K562 (cell line): ENCODE data around the gene IL4I1. TPM values are rescaled to one million over a fixed set of nuclear protein-coding genes. Genes with fewer than 3 reads are reported as not detected.
A peak's percentile ranks its signal among the peaks of the same experiment; 100 is the strongest.

Experiments
- ARNT ChIP-seq, 2 experiments: fragments of 450-650 bp; IDR thresholded peaks; 2 replicates each; pipeline ENCODE4 v1.6.1; 2016; ENCODE audit warnings: mild to moderate bottlenecking in 1 of 2
- BRCA1 ChIP-seq, 2 experiments: fragments of 450-650 bp in 1 of 2; sonication (generic) in 1 of 2; formaldehyde crosslinking in 1 of 2; IDR thresholded peaks; 2 replicates each; pipeline versions ENCODE4 v1.5.0 to v1.6.1; 2017 to 2020; ENCODE audit warnings: mild to moderate bottlenecking in 1 of 2, missing genetic modification reagents in 1 of 2
- EP400 ChIP-seq: fragments of 450-650 bp; IDR thresholded peaks from 2 replicates; pipeline ENCODE4 v1.6.1; 2017; ENCODE audit warnings: antibody characterized with exemption, mild to moderate bottlenecking, moderate library complexity
- FOXK2 ChIP-seq, 2 experiments: fragments of 450-650 bp; IDR thresholded peaks in 1 of 2; conservative IDR thresholded peaks in 1 of 2; 2 replicates each; pipeline ENCODE4 v1.6.1; 2016; ENCODE audit warnings: low read depth in 2 of 2, mild to moderate bottlenecking in 1 of 2
- GABPA ChIP-seq: fragments of 200-800 bp; sonication (Bioruptor generic); conservative IDR thresholded peaks from 2 replicates; pipeline ENCODE4 v1.6.1; 2016; ENCODE audit warnings: low read depth, missing genetic modification characterization, missing compliant biosample characterization
- MEF2D ChIP-seq: conservative IDR thresholded peaks from 2 replicates; pipeline ENCODE4 v1.6.1; 2016; ENCODE audit warnings: low read depth, missing genetic modification characterization, missing compliant biosample characterization
- NR2C2 ChIP-seq, 2 experiments: fragments of 200-800 bp in 1 of 2; sonication (Bioruptor generic) in 1 of 2; sonication (generic) in 1 of 2; formaldehyde crosslinking in 1 of 2; IDR thresholded peaks; 2 replicates each; pipeline versions ENCODE4 v1.6.1 to v1.8.0; 2016 to 2022; ENCODE audit warnings: mild to moderate bottlenecking in 1 of 2, missing compliant biosample characterization in 1 of 2, missing genetic modification characterization in 1 of 2, missing genetic modification reagents in 1 of 2
- SRSF7 ChIP-seq: fragments of 200-400 bp; formaldehyde crosslinking; optimal IDR thresholded peaks from 2 replicates; pipeline ENCODE3; 2017; ENCODE audit warnings: mild to moderate bottlenecking, low read depth, low read length
- XRCC5 ChIP-seq: fragments of 200-400 bp; formaldehyde crosslinking; IDR thresholded peaks from 2 replicates; pipeline ENCODE4 v1.6.1; 2017; ENCODE audit warnings: low read depth, mild to moderate bottlenecking, low read length
- ZKSCAN3 ChIP-seq: fragments of 250-450 bp; sonication (Bioruptor Pico); IDR thresholded peaks from 2 replicates; pipeline ENCODE4 v1.4.0; 2020
- ZNF644 ChIP-seq: fragments of 200-800 bp; sonication (Bioruptor generic); IDR thresholded peaks from 2 replicates; pipeline ENCODE4 v1.6.1; 2016; ENCODE audit warnings: low read depth, missing genetic modification characterization, missing compliant biosample characterization
- ZNF764 ChIP-seq: fragments of 250-450 bp; sonication (Bioruptor Pico); IDR thresholded peaks from 2 replicates; pipeline ENCODE4 v1.4.0; 2020; ENCODE audit warnings: low read depth, mild to moderate bottlenecking, moderate library complexity
- polyA plus RNA-seq, 8 experiments: library from polyadenylated mRNA; depleted of rRNA in 4 of 8; stranded (reverse) in 5 of 8; unstranded in 3 of 8; fragments of >200 nt; fragmentation: Nextera tagmentation in 2 of 8; fragmentation: Illumina TruSeq in 1 of 8; extraction: Ambion mirVana in 2 of 8; extraction: Trizol in 1 of 8; gene quantifications; 2 replicates each; pipeline versions ENCODE4 v1.2.1 to v1.2.3, GENCODE V29; 2011 to 2014; ENCODE audit warnings: inconsistent platforms in 1 of 8, missing spikeins in 1 of 8
- total RNA-seq, 7 experiments: library from RNA; depleted of rRNA in 6 of 7; stranded (reverse); fragments of >200 nt in 6 of 7; fragmentation: Illumina TruSeq in 2 of 7; extraction: Trizol in 2 of 7; gene quantifications; 2 replicates each; pipeline versions ENCODE4 v1.2.1 to v1.2.3, GENCODE V29; 2011 to 2021; ENCODE audit warnings: low replicate concordance in 1 of 7
- TF ChIP-seq, protein P1 (sequence below): sonication (generic); formaldehyde crosslinking; IDR thresholded peaks from 2 replicates; pipeline ENCODE4 v1.8.0; 2022; ENCODE audit warnings: mild to moderate bottlenecking, missing genetic modification reagents
- TF ChIP-seq, protein P2 (sequence below): conservative IDR thresholded peaks from 2 replicates; pipeline ENCODE4 v1.6.1; 2011; ENCODE audit warnings: low read depth, mild to moderate bottlenecking, low read length; ENCODE audit not compliant: control insufficient read depth
- TF ChIP-seq, protein P3 (sequence below): sonication (generic); formaldehyde crosslinking; IDR thresholded peaks from 2 replicates; pipeline ENCODE4 v1.8.0; 2022; ENCODE audit warnings: missing genetic modification reagents, mild to moderate bottlenecking, moderate library complexity, borderline replicate concordance
- TF ChIP-seq, protein P4 (sequence below): fragments of 450-650 bp; IDR thresholded peaks from 2 replicates; pipeline ENCODE4 v1.6.1; 2016
- TF ChIP-seq, protein P5 (sequence below): sonication (generic); formaldehyde crosslinking; IDR thresholded peaks from 2 replicates; pipeline ENCODE4 v1.8.1; 2023; ENCODE audit warnings: mild to moderate bottlenecking, missing genetic modification reagents, moderate library complexity

Gene IL4I1
- total and polyA plus RNA-seq, 9 of the 15 experiments (the other 6 are each of a cell fraction or from before 2014, with no cell fraction given) = 0.06 to 0.95 (median 0.43) TPM; not detected in 2

DNA sequence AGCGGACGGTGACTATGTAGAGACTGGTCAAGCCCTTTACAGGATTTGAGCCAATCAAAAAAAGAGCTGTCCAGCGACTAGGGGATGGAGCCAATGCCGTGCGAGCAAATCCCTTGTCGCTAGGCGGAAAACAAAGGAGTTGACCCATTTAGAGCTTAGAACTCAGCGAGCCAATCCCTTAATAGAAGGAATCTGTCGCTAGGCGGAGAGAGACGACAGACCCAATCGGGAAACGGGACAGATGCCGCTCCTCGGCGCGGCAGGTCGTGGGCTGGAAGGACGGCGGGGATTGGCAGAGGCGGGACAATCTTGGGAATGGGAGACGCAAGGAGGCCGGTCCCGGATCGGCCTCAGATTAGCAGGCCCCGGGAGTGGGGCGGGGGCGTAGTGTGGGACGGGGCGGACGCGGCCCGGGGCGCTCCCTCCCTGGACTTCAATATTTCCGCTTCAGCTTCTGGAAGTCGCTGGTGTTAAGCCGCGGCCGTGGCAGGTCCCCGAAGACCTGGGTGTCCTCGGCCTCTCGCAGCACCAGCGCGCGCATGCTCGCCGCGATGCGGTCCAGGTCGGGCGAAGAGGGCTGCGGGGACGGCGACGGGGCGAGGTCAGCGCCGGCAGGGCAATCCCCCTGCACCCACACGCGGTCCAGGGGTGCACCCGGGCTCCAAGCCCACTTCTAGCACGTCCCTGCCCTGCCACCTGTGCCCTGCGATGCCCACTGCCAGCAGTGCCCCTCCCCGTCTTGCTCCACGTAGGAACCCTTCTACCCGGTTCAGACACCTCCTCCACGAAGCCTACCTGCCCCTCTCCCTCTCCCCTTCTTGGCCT lies 27.0 kb downstream of the IL4I1 start (continued):
- TF ChIP-seq, protein P1, sequence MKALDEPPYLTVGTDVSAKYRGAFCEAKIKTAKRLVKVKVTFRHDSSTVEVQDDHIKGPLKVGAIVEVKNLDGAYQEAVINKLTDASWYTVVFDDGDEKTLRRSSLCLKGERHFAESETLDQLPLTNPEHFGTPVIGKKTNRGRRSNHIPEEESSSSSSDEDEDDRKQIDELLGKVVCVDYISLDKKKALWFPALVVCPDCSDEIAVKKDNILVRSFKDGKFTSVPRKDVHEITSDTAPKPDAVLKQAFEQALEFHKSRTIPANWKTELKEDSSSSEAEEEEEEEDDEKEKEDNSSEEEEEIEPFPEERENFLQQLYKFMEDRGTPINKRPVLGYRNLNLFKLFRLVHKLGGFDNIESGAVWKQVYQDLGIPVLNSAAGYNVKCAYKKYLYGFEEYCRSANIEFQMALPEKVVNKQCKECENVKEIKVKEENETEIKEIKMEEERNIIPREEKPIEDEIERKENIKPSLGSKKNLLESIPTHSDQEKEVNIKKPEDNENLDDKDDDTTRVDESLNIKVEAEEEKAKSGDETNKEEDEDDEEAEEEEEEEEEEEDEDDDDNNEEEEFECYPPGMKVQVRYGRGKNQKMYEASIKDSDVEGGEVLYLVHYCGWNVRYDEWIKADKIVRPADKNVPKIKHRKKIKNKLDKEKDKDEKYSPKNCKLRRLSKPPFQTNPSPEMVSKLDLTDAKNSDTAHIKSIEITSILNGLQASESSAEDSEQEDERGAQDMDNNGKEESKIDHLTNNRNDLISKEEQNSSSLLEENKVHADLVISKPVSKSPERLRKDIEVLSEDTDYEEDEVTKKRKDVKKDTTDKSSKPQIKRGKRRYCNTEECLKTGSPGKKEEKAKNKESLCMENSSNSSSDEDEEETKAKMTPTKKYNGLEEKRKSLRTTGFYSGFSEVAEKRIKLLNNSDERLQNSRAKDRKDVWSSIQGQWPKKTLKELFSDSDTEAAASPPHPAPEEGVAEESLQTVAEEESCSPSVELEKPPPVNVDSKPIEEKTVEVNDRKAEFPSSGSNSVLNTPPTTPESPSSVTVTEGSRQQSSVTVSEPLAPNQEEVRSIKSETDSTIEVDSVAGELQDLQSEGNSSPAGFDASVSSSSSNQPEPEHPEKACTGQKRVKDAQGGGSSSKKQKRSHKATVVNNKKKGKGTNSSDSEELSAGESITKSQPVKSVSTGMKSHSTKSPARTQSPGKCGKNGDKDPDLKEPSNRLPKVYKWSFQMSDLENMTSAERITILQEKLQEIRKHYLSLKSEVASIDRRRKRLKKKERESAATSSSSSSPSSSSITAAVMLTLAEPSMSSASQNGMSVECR = 0 out of 2 replicates have a peak, but pooled peaks have one; percentile 13
- TF ChIP-seq FOXK2 (conservative IDR thresholded peaks at IDR 0.05 in 1 of 2, IDR thresholded peaks at IDR 0.05 in 1 of 2; ENCODE audit: low read depth in 2 of 2) = 0 out of 4 replicates have a peak, but pooled peaks of 1 of the 2 experiments have one; percentile 13
- peak; percentile 75 for TF ChIP-seq EP400
- no peak for TF ChIP-seq ARNT (IDR thresholded peaks at IDR 0.05)
- TF ChIP-seq NR2C2 (CRISPR knock-in tag; IDR thresholded peaks at IDR 0.05) = no peak
- TF ChIP-seq NR2C2 (tag; IDR thresholded peaks at IDR 0.05) = peak; percentile 45; the same call in 1 of the 2 replicates
- TF ChIP-seq, protein P2, sequence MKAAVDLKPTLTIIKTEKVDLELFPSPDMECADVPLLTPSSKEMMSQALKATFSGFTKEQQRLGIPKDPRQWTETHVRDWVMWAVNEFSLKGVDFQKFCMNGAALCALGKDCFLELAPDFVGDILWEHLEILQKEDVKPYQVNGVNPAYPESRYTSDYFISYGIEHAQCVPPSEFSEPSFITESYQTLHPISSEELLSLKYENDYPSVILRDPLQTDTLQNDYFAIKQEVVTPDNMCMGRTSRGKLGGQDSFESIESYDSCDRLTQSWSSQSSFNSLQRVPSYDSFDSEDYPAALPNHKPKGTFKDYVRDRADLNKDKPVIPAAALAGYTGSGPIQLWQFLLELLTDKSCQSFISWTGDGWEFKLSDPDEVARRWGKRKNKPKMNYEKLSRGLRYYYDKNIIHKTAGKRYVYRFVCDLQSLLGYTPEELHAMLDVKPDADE = peak; percentile 54; the same call in 1 of the 2 replicates
- no peak for TF ChIP-seq ZKSCAN3 (CRISPR knock-in tag)
- TF ChIP-seq, protein P3, sequence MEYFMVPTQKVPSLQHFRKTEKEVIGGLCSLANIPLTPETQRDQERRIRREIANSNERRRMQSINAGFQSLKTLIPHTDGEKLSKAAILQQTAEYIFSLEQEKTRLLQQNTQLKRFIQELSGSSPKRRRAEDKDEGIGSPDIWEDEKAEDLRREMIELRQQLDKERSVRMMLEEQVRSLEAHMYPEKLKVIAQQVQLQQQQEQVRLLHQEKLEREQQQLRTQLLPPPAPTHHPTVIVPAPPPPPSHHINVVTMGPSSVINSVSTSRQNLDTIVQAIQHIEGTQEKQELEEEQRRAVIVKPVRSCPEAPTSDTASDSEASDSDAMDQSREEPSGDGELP = no peak
- TF ChIP-seq ZNF764 (CRISPR knock-in tag) = no peak
- TF ChIP-seq, protein P4, sequence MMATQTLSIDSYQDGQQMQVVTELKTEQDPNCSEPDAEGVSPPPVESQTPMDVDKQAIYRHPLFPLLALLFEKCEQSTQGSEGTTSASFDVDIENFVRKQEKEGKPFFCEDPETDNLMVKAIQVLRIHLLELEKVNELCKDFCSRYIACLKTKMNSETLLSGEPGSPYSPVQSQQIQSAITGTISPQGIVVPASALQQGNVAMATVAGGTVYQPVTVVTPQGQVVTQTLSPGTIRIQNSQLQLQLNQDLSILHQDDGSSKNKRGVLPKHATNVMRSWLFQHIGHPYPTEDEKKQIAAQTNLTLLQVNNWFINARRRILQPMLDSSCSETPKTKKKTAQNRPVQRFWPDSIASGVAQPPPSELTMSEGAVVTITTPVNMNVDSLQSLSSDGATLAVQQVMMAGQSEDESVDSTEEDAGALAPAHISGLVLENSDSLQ = peak; percentile 85
- TF ChIP-seq MEF2D (tag) = no peak
- no peak for TF ChIP-seq BRCA1 (IDR thresholded peaks at IDR 0.05)
- no peak for TF ChIP-seq BRCA1 (CRISPR knock-in tag; IDR thresholded peaks at IDR 0.05)
- TF ChIP-seq ZNF644 (tag) = no peak
- TF ChIP-seq GABPA (tag) = peak; percentile 40
- TF ChIP-seq SRSF7 = no peak
- TF ChIP-seq, protein P5, sequence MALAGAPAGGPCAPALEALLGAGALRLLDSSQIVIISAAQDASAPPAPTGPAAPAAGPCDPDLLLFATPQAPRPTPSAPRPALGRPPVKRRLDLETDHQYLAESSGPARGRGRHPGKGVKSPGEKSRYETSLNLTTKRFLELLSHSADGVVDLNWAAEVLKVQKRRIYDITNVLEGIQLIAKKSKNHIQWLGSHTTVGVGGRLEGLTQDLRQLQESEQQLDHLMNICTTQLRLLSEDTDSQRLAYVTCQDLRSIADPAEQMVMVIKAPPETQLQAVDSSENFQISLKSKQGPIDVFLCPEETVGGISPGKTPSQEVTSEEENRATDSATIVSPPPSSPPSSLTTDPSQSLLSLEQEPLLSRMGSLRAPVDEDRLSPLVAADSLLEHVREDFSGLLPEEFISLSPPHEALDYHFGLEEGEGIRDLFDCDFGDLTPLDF (CRISPR knock-in tag) = no peak
- no peak for TF ChIP-seq XRCC5
